Measurements from ENCODE around the gene SLC7A1. TPM values are rescaled to one million over a fixed set of nuclear protein-coding genes. Genes with fewer than 3 reads are reported as not detected.

SLC7A1 gene
- total and polyA plus RNA-seq, 2 of the 8 experiments (the other 6 are each of a cell fraction or from before 2014, with no cell fraction given) = 26.8 to 114 TPM

DNA sequence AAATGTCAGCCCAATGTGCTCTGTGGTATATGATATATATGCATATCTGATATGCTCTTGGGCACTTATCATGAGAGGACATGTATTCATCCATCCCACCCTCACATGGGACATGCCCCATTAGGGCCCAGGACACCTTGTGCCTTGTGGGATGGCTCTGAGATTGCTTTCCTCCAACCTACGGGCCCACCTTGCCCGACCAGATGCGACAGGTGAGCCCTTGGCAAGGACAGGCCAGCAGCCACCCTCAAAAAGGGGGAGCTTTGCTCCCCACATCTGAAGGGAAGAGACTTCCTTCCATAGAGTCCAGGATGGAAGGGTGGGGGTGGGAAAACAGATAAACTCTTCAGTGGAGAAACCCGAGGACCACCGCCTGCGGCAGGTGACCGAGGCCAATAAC is 58.6 kb downstream of the SLC7A1 start:
- Histone ChIP-seq H3K18ac (ENCODE audit: extremely low read depth, low read length) (no peak overlapping the region), H4K91ac (replicated peaks; ENCODE audit: insufficient read length, low read length) (no peak overlapping the region), H3K4me2 (ENCODE audit: insufficient read depth in 1 of 2, low read depth in 2 of 2, low read length in 2 of 2) (no peak overlapping the region), H3K56ac (replicated peaks; ENCODE audit: insufficient read length, low read depth, low read length) (no peak overlapping the region), H4K20me1 (replicated peaks in 1 of 2; ENCODE audit: control insufficient read depth in 1 of 2, insufficient read depth in 2 of 2, low read length in 2 of 2) (peaks cover 17 to 21% of the 10 kb centered on the region in 2 experiments), H2AK5ac (ENCODE audit: low read depth, low read length) (no peak overlapping the region), H3K23ac (ENCODE audit: insufficient read length) (no peak overlapping the region), H4K5ac (ENCODE audit: insufficient read length, low read depth, low read length) (no peak overlapping the region), H3K79me1 (ENCODE audit: low read depth, low read length) (peaks cover 20% of the 10 kb centered on the region), H2BK20ac (ENCODE audit: low read length) (no peak overlapping the region), H3K14ac (ENCODE audit: insufficient read length) (no peak overlapping the region), H2BK12ac (ENCODE audit: low read depth, low read length) (no peak overlapping the region), H3K9me3 (ENCODE audit: insufficient read depth in 2 of 2, low read depth in 1 of 2, low read length in 1 of 2) (no peaks in the 10 kb centered on the region), H3K4ac (replicated peaks; ENCODE audit: insufficient read length, low read depth, low read length) (no peak overlapping the region), H3K27ac (ENCODE audit: low read depth, low read length) (no peak overlapping the region), H3K27me3 (replicated peaks in 1 of 4; ENCODE audit: control insufficient read depth in 3 of 4, extremely low read depth in 1 of 4, insufficient read depth in 3 of 4, low read length in 3 of 4) (no peaks in the 10 kb centered on the region), H4K8ac (ENCODE audit: extremely low read depth, insufficient read depth, low read length) (no peak overlapping the region), H2BK5ac (ENCODE audit: low read depth, low read length) (no peak overlapping the region), H3K4me3 (ENCODE audit: extremely low read depth in 1 of 4, insufficient read depth in 2 of 4, low read depth in 3 of 4, low read length in 4 of 4) (no peak overlapping the region), H3K23me2 (ENCODE audit: low read depth, low read length) (no peaks in the 10 kb centered on the region), H3K79me2 (ENCODE audit: control insufficient read depth in 1 of 2, insufficient read depth in 2 of 2, low read length in 2 of 2) (peaks cover 0 to 60% of the 10 kb centered on the region in 2 experiments; a peak in 2 of 4 replicates), H3K36me3 (ENCODE audit: control insufficient read depth in 2 of 4, insufficient read depth in 4 of 4, low read length in 3 of 4) (peaks cover 9 to 43% (median 17%) of the 10 kb centered on the region in 4 experiments), H2AFZ (ENCODE audit: low read length) (no peak overlapping the region), H3K9ac (replicated peaks in 1 of 4; ENCODE audit: extremely low read depth in 1 of 4, low read depth in 3 of 4, low read length in 3 of 4) (no peak overlapping the region), H3K4me1 (replicated peaks in 1 of 4; ENCODE audit: control insufficient read depth in 3 of 4, insufficient read depth in 4 of 4, low read length in 3 of 4) (peaks cover 2 to 9% (median 6%) of the 10 kb centered on the region in 4 experiments; a peak in 6 of 7 replicates), H2BK15ac (ENCODE audit: low read length) (no peak overlapping the region), H2BK120ac (replicated peaks; ENCODE audit: low read depth, low read length) (no peak overlapping the region)
- no peak for DNase-seq (ENCODE audit: low read depth in 1 of 2, low spot score in 2 of 2)
- ChIA-PET CTCF (ENCODE audit: partially characterized antibody) (interaction anchor here (0.6 to 1.9 kb wide), 5 partner anchors 9 to 1410 kb away, joined by 3 to 5 read pairs (median 3); no protein-coding TSS in a partner anchor), POLR2A (ENCODE audit: partially characterized antibody) (interaction anchor here (0.6 to 1.3 kb wide), 2 partner anchors 23 to 1042 kb away, joined by 3 read pairs; partner anchors contain the start of gene FLT1)
- WGBS, 2 experiments (ENCODE audit: extremely low coverage in 1 of 2, insufficient coverage in 1 of 2, insufficient read length in 1 of 2, insufficient replicate concordance in 2 of 2, low coverage in 1 of 2, low lambda C conversion rate in 2 of 2, missing lambda C conversion rate in 1 of 2) = 95% methylated on average over 7 of the region's 7 CpGs; no CpG with 5 or more reads in 1 of the 2 experiments
- no peak for TF ChIP-seq SIRT6 (IDR thresholded peaks at IDR 0.05; ENCODE audit: low read length)
- no peak for TF ChIP-seq MAFK (IDR thresholded peaks at IDR 0.05; ENCODE audit: low read depth, low read length)
- no peak for TF ChIP-seq CBX5 (IDR thresholded peaks at IDR 0.05; ENCODE audit: low read depth, low read length)
- TF ChIP-seq PHF8 (conservative IDR thresholded peaks at IDR 0.05; ENCODE audit: low read depth, low read length) = no peak
- no peak for TF ChIP-seq KDM4A (IDR thresholded peaks at IDR 0.05; ENCODE audit: low read depth, low read length, severe bottlenecking)
- TF ChIP-seq ATF3 (IDR thresholded peaks at IDR 0.05; ENCODE audit: insufficient read depth, low read depth, low read length) = no peak
- no peak for FAIRE-seq

Measured in H1 (cell line).